Measurements from ENCODE around the gene INSYN2B.

DNA sequence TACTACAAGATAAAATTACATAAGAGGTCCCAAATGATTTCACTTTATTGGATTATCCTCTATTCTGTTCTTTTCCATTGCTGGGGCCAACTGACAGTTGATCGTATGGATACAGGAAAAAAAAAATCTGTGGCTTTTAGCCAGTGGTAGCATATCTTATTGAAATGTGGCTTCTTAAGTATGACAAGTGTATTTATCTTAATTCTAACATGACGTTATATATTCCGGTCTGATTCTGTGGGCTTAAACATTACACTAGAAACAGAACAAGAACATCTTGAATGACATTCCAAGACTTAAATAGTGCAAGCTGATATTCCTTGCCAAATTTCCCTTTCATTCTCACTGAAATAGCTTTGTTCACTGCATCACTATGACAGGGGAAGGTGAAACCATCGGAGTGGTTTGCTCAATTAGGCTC lies 117.9 kb downstream of the INSYN2B start:
- TF ChIP-seq FOXP1 (CRISPR knock-in tag; IDR thresholded peaks at IDR 0.05; ENCODE audit: borderline replicate concordance): no peak
- TF ChIP-seq, protein P1, sequence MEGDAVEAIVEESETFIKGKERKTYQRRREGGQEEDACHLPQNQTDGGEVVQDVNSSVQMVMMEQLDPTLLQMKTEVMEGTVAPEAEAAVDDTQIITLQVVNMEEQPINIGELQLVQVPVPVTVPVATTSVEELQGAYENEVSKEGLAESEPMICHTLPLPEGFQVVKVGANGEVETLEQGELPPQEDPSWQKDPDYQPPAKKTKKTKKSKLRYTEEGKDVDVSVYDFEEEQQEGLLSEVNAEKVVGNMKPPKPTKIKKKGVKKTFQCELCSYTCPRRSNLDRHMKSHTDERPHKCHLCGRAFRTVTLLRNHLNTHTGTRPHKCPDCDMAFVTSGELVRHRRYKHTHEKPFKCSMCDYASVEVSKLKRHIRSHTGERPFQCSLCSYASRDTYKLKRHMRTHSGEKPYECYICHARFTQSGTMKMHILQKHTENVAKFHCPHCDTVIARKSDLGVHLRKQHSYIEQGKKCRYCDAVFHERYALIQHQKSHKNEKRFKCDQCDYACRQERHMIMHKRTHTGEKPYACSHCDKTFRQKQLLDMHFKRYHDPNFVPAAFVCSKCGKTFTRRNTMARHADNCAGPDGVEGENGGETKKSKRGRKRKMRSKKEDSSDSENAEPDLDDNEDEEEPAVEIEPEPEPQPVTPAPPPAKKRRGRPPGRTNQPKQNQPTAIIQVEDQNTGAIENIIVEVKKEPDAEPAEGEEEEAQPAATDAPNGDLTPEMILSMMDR (IDR thresholded peaks at IDR 0.05): no peak
- TF ChIP-seq ATF1 (CRISPR knock-in tag; IDR thresholded peaks at IDR 0.05): no peak
- TF ChIP-seq ZBTB21 (CRISPR knock-in tag; IDR thresholded peaks at IDR 0.05; ENCODE audit: borderline replicate concordance): no peak
- no peak for TF ChIP-seq E2F4 (CRISPR knock-in tag; IDR thresholded peaks at IDR 0.05; ENCODE audit: borderline replicate concordance, low read depth)
- no peak for TF ChIP-seq MAX (CRISPR knock-in tag; IDR thresholded peaks at IDR 0.05)
- TF ChIP-seq ETV6 (CRISPR knock-in tag; IDR thresholded peaks at IDR 0.05): no peak
- no peak for TF ChIP-seq FOXJ3 (CRISPR knock-in tag; IDR thresholded peaks at IDR 0.05; ENCODE audit: borderline replicate concordance)
- TF ChIP-seq NR2C2 (CRISPR knock-in tag; IDR thresholded peaks at IDR 0.05): no peak

Data from WTC11 (cell line).